ENCODE measurements around the gene B3GNT9. TPM values are rescaled to one million over a fixed set of nuclear protein-coding genes. Genes with fewer than 3 reads are reported as not detected.

B3GNT9 gene
- total and polyA plus RNA-seq, 2 of the 8 experiments (the other 6 are each of a cell fraction or from before 2014, with no cell fraction given), result 3.5 to 9.0 TPM

- Histone ChIP-seq H2BK20ac (ENCODE audit: low read length) (peak overlapping the region; percentile 86; the same call in 1 of the 2 replicates), H3K23ac (ENCODE audit: insufficient read length) (no peak overlapping the region), H3K36me3 (ENCODE audit: control insufficient read depth in 2 of 4, insufficient read depth in 4 of 4, low read length in 3 of 4) (no peaks in the 10 kb centered on the region), H2BK5ac (ENCODE audit: low read depth, low read length) (peak overlapping the region; percentile 81; the same call in 1 of the 2 replicates), H4K8ac (ENCODE audit: extremely low read depth, insufficient read depth, low read length) (no peak overlapping the region; the same call in 1 of the 2 replicates), H3K9ac (replicated peaks in 1 of 4; ENCODE audit: extremely low read depth in 1 of 4, low read depth in 3 of 4, low read length in 3 of 4) (no peak overlapping the region), H2BK12ac (ENCODE audit: low read depth, low read length) (peak overlapping the region; percentile 27; the same call in 1 of the 2 replicates), H4K91ac (replicated peaks; ENCODE audit: insufficient read length, low read length) (peak overlapping the region; percentile 26), H3K18ac (ENCODE audit: extremely low read depth, low read length) (peak overlapping the region; percentile 42; the same call in 1 of the 2 replicates), H3K27me3 (replicated peaks in 1 of 4; ENCODE audit: control insufficient read depth in 3 of 4, extremely low read depth in 1 of 4, insufficient read depth in 3 of 4, low read length in 3 of 4) (peaks cover 28 to 53% (median 51%) of the 10 kb centered on the region in 4 experiments), H2BK15ac (ENCODE audit: low read length) (0 out of 2 replicates have a peak overlapping the region, but pooled peaks have one; percentile 75), H3K14ac (ENCODE audit: insufficient read length) (no peak overlapping the region), H3K79me2 (ENCODE audit: control insufficient read depth in 1 of 2, insufficient read depth in 2 of 2, low read length in 2 of 2) (peaks cover 0 to 5% of the 10 kb centered on the region in 2 experiments; a peak in 1 of 4 replicates), H3K4ac (replicated peaks; ENCODE audit: insufficient read length, low read depth, low read length) (peak overlapping the region; percentile 69), H4K20me1 (replicated peaks in 1 of 2; ENCODE audit: control insufficient read depth in 1 of 2, insufficient read depth in 2 of 2, low read length in 2 of 2) (peaks cover 7 to 29% of the 10 kb centered on the region in 2 experiments), H3K9me3 (ENCODE audit: insufficient read depth in 2 of 2, low read depth in 1 of 2, low read length in 1 of 2) (no peaks in the 10 kb centered on the region), H4K5ac (ENCODE audit: insufficient read length, low read depth, low read length) (no peak overlapping the region), H2AK5ac (ENCODE audit: low read depth, low read length) (0 out of 2 replicates have a peak overlapping the region, but pooled peaks have one; percentile 19), H3K4me3 (ENCODE audit: extremely low read depth in 1 of 4, insufficient read depth in 2 of 4, low read depth in 3 of 4, low read length in 4 of 4) (peak overlapping the region; percentile 31 to 64 (median 38)), H3K79me1 (ENCODE audit: low read depth, low read length) (no peaks in the 10 kb centered on the region), H3K4me1 (replicated peaks in 1 of 4; ENCODE audit: control insufficient read depth in 3 of 4, insufficient read depth in 4 of 4, low read length in 3 of 4) (peaks cover 0 to 25% (median 21%) of the 10 kb centered on the region in 4 experiments; a peak in 5 of 7 replicates), H3K4me2 (ENCODE audit: insufficient read depth in 1 of 2, low read depth in 2 of 2, low read length in 2 of 2) (peak overlapping the region; percentile 52 to 89), H2BK120ac (replicated peaks; ENCODE audit: low read depth, low read length) (no peak overlapping the region), H3K27ac (ENCODE audit: low read depth, low read length) (no peak overlapping the region), H3K56ac (replicated peaks; ENCODE audit: insufficient read length, low read depth, low read length) (no peak overlapping the region), H2AFZ (ENCODE audit: low read length) (peak overlapping the region; percentile 16; the same call in 1 of the 2 replicates), H3K23me2 (ENCODE audit: low read depth, low read length) (peaks cover 17% of the 10 kb centered on the region)
- DNase-seq (ENCODE audit: low read depth in 1 of 2, low spot score in 2 of 2), result peak; percentile 86 to 87
- POLR2A ChIA-PET (ENCODE audit: partially characterized antibody), result interaction anchor here (1.5 to 7.3 kb wide), 5 partner anchors 15 to 160 kb away, joined by 3 to 59 read pairs (median 7); partner anchors contain the start of genes B3GNT9, FBXL8, FHOD1 and HSF4
- no peak for FAIRE-seq
- WGBS, 2 experiments (ENCODE audit: extremely low coverage in 1 of 2, insufficient coverage in 1 of 2, insufficient read length in 1 of 2, insufficient replicate concordance in 2 of 2, low coverage in 1 of 2, low lambda C conversion rate in 2 of 2, missing lambda C conversion rate in 1 of 2), result 5% methylated on average over 40 of the region's 73 CpGs; no CpG with 5 or more reads in 1 of the 2 experiments
- CTCF ChIA-PET (ENCODE audit: partially characterized antibody), result interaction anchor here (0.9 to 19.3 kb wide), 9 partner anchors 9 to 221 kb away, joined by 3 to 291 read pairs (median 5); partner anchors contain the start of genes B3GNT9, E2F4, EXOC3L1 and FBXL8
- TF ChIP-seq HDAC6 (IDR thresholded peaks at IDR 0.05; ENCODE audit: low read depth, low read length) (no peak), MAX (IDR thresholded peaks at IDR 0.05) (peak; percentile 86), TAF1 (IDR thresholded peaks at IDR 0.05; ENCODE audit: low read depth, low read length) (peak; percentile 76), ATF2 (IDR thresholded peaks at IDR 0.05; ENCODE audit: low read length) (no peak), NANOG (IDR thresholded peaks at IDR 0.05; ENCODE audit: insufficient read depth, low read depth, low read length, poor library complexity, severe bottlenecking) (no peak), JUND (IDR thresholded peaks at IDR 0.05; ENCODE audit: low read length) (no peak), EP300 (IDR thresholded peaks at IDR 0.05; ENCODE audit: borderline replicate concordance in 1 of 2, low read depth in 2 of 2, low read length in 2 of 2) (no peak)
Observed at GRCh38 chr16:67177743-67178699, 27.2 kb upstream of the B3GNT9 start.
